GM18498 (cell line): ENCODE measurements around the gene VEZF1.

Experiments
- ATAC-seq: cut with Tn5 transposase; IDR thresholded peaks from one replicate; pipeline ENCODE4 v1.9.1; 2021; ENCODE audit warnings: mild to moderate bottlenecking, moderate library complexity; ENCODE audit not compliant: unreplicated experiment

The VEZF1 gene

GRCh38 chr17:57935833-57936807, 51.9 kb downstream of the VEZF1 start:
- ATAC-seq: no peak

GRCh38 chr17:57931488-57932137, 56.4 kb downstream of the VEZF1 start:
- no peak for ATAC-seq

- no peak for ATAC-seq
Observed at GRCh38 chr17:57930239-57930638, 57.8 kb downstream of the VEZF1 start.

- ATAC-seq: no peak
Observed at GRCh38 chr17:57929386-57929785, 58.7 kb downstream of the VEZF1 start.

GRCh38 chr17:57928928-57929327, 59.1 kb downstream of the VEZF1 start:
- ATAC-seq: no peak

- ATAC-seq: no peak
Observed at GRCh38 chr17:57927048-57927723, 60.9 kb downstream of the VEZF1 start.

GRCh38 chr17:57926723-57927047, 61.4 kb downstream of the VEZF1 start:
- ATAC-seq: no peak

GRCh38 chr17:57925361-57925990, 62.6 kb downstream of the VEZF1 start:
- ATAC-seq: no peak

- ATAC-seq: no peak
Observed at GRCh38 chr17:57924677-57925076, 63.4 kb downstream of the VEZF1 start.
